GM23338 (cell line): ENCODE data around the gene HLA-F. TPM values are rescaled to one million over a fixed set of nuclear protein-coding genes. Genes with fewer than 3 reads are reported as not detected.

Experiments used
- ATAC-seq: fragments of 200-7000 bp; cut with Tn5 transposase; 3 replicates; pipeline ENCODE4 v1.9.1; 2020
- DNase-seq: peaks from one replicate; pipeline ENCODE4 v3.0.0-alpha.2; 2015; ENCODE audit warnings: low spot score
- H2AFZ ChIP-seq: fragments of 200-600 bp; sonication (generic); 2 replicates; pipeline ENCODE4 v1.8.0; 2016; ENCODE audit warnings: antibody characterized with exemption, mild to moderate bottlenecking, moderate library complexity
- H3F3A ChIP-seq: fragments of 200-600 bp; sonication (generic); replicated peaks from 2 replicates; pipeline ENCODE4 v1.8.0; 2017; ENCODE audit warnings: antibody characterized with exemption, mixed run types, low read depth
- H3K27ac ChIP-seq: fragments of 200-600 bp; sonication (generic); 2 replicates; pipeline ENCODE4 v1.6.1; 2016; ENCODE audit warnings: low read depth
- H3K27me3 ChIP-seq: fragments of 200-600 bp; sonication (generic); 2 replicates; pipeline ENCODE4 v1.8.0; 2016; ENCODE audit warnings: mild to moderate bottlenecking, mixed run types, moderate library complexity; ENCODE audit not compliant: insufficient read depth
- H3K36me3 ChIP-seq: fragments of 200-600 bp; sonication (generic); 2 replicates; pipeline ENCODE4 v1.8.0; 2016; ENCODE audit warnings: mild to moderate bottlenecking; ENCODE audit not compliant: insufficient read depth
- H3K4me1 ChIP-seq: fragments of 200-600 bp; sonication (generic); 2 replicates; pipeline ENCODE4 v1.8.0; 2016; ENCODE audit warnings: mild to moderate bottlenecking, moderate library complexity; ENCODE audit not compliant: insufficient read depth
- H3K4me2 ChIP-seq: fragments of 200-600 bp; sonication (generic); 2 replicates; pipeline ENCODE4 v1.7.1; 2017; ENCODE audit warnings: mixed run types
- H3K4me3 ChIP-seq: fragments of 200-600 bp; sonication (generic); 2 replicates; pipeline ENCODE4 v1.6.1; 2016; ENCODE audit warnings: mixed run types
- H3K79me2 ChIP-seq: fragments of 200-600 bp; sonication (generic); replicated peaks from 2 replicates; pipeline ENCODE4 v1.8.0; 2017; ENCODE audit warnings: mild to moderate bottlenecking; ENCODE audit not compliant: insufficient read depth
- H3K9me2 ChIP-seq: fragments of 200-600 bp; sonication (generic); 2 replicates; pipeline ENCODE4 v1.8.0; 2017; ENCODE audit not compliant: insufficient read depth
- H4K20me1 ChIP-seq: fragments of 200-600 bp; sonication (generic); replicated peaks from 2 replicates; pipeline ENCODE4 v1.8.0; 2017; ENCODE audit warnings: mild to moderate bottlenecking; ENCODE audit not compliant: insufficient read depth
- H3K27ac Mint-ChIP-seq: 2 replicates; pipeline ENCODE4 v1.8.0; 2020; ENCODE audit warnings: inconsistent platforms, mild to moderate bottlenecking, moderate library complexity, mixed read lengths
- H3K27me3 Mint-ChIP-seq: 3 replicates; pipeline ENCODE4 v1.8.0; 2022; ENCODE audit warnings: low read depth, mild to moderate bottlenecking, moderate library complexity, mixed read lengths, inconsistent platforms; ENCODE audit not compliant: insufficient read depth, poor library complexity
- H3K36me3 Mint-ChIP-seq: 3 replicates; pipeline ENCODE4 v1.8.0; 2021; ENCODE audit warnings: low read depth, mild to moderate bottlenecking, inconsistent platforms, moderate library complexity, mixed read lengths
- H3K4me1 Mint-ChIP-seq: 3 replicates; pipeline ENCODE4 v1.8.0; 2020; ENCODE audit warnings: mild to moderate bottlenecking, inconsistent platforms, mixed read lengths
- H3K4me3 Mint-ChIP-seq: 3 replicates; pipeline ENCODE4 v1.8.0; 2021; ENCODE audit warnings: moderate library complexity, mild to moderate bottlenecking, inconsistent platforms, mixed read lengths
- H3K9me3 Mint-ChIP-seq: 3 replicates; pipeline ENCODE4 v1.8.0; 2020; ENCODE audit warnings: moderate library complexity, mild to moderate bottlenecking, inconsistent platforms, mixed read lengths
- CREB1 ChIP-seq: fragments of 250-450 bp; sonication (Bioruptor Pico); IDR thresholded peaks from 2 replicates; pipeline ENCODE4 v1.5.0; 2020; ENCODE audit warnings: low read depth, mild to moderate bottlenecking, moderate library complexity
- ETS1 ChIP-seq: IDR thresholded peaks from 2 replicates; pipeline ENCODE4 v1.6.1; 2016; ENCODE audit warnings: antibody characterized with exemption
- EZH2phosphoT487 ChIP-seq: fragments of 200-600 bp; sonication (generic); IDR thresholded peaks from one replicate; pipeline ENCODE4 v1.8.1; 2018; ENCODE audit warnings: antibody characterized with exemption; ENCODE audit not compliant: unreplicated experiment
- JUNB ChIP-seq: IDR thresholded peaks from one replicate; pipeline ENCODE4 v1.6.1; 2016; ENCODE audit warnings: antibody characterized with exemption; ENCODE audit not compliant: unreplicated experiment
- NANOG ChIP-seq: IDR thresholded peaks from 2 replicates; pipeline ENCODE4 v1.6.1; 2016; ENCODE audit warnings: antibody characterized with exemption, borderline replicate concordance
- POLR2AphosphoS5 ChIP-seq: IDR thresholded peaks from 2 replicates; pipeline ENCODE4 v1.6.1; 2016; ENCODE audit warnings: antibody characterized with exemption, low read depth
- ZNF114 ChIP-seq: fragments of 250-450 bp; sonication (Bioruptor Pico); IDR thresholded peaks from 2 replicates; pipeline ENCODE4 v1.5.0; 2020; ENCODE audit warnings: mild to moderate bottlenecking, moderate library complexity
- ZNF462 ChIP-seq: fragments of 250-450 bp; sonication (Bioruptor Pico); IDR thresholded peaks from 2 replicates; pipeline ENCODE4 v1.5.0; 2020; ENCODE audit warnings: mild to moderate bottlenecking, moderate library complexity
- polyA plus RNA-seq: library from polyadenylated mRNA; unstranded; fragments of >200 nt; fragmentation: Nextera tagmentation; extraction: Ambion mirVana; gene quantifications from 2 replicates; pipeline ENCODE4 v1.2.1, GENCODE V29; 2016
- total RNA-seq: library from RNA; depleted of rRNA; stranded (reverse); fragments of >200 nt; shearing (Covaris generic); gene quantifications from 2 replicates; pipeline ENCODE4 v1.2.3, GENCODE V29; 2014
- TF ChIP-seq, protein P1 (sequence below), 2 experiments: fragments of 200-600 bp in 1 of 2; sonication (generic) in 1 of 2; conservative IDR thresholded peaks; 2 replicates each; pipeline versions ENCODE4 v1.5.1 to v1.6.1; 2016 to 2017; ENCODE audit warnings: antibody characterized with exemption in 2 of 2, low read depth in 2 of 2, mild to moderate bottlenecking in 2 of 2, moderate library complexity in 1 of 2

The HLA-F gene
- total and polyA plus RNA-seq, 2 experiments from 2014 or later: 4.4 to 10.4 TPM

GRCh38 chr6:29769336-29769735, 46.1 kb downstream of the HLA-F start (continued):
- TF ChIP-seq ZNF462 (CRISPR knock-in tag) (no peak), ZNF114 (CRISPR knock-in tag) (no peak), CREB1 (CRISPR knock-in tag) (no peak)

- H3K4me3 Mint-ChIP-seq: no peak overlapping the region
- ATAC-seq: no peak
- no peaks in the 10 kb centered on the region for H3K4me1 ChIP-seq
- H3K27ac ChIP-seq: no peak overlapping the region
- H3K4me1 Mint-ChIP-seq: 0 out of 3 replicates have a peak, but pooled peaks cover 4% of the 10 kb centered on the region
- DNase-seq: no peak
- no peak overlapping the region for H2AFZ ChIP-seq
- H3K79me2 ChIP-seq: no peaks in the 10 kb centered on the region
- no peak for TF ChIP-seq JUNB
- H3F3A ChIP-seq: no peaks in the 10 kb centered on the region
- no peaks in the 10 kb centered on the region for H3K27me3 ChIP-seq
- no peak overlapping the region for H3K4me2 ChIP-seq
- H3K9me2 ChIP-seq: no peaks in the 10 kb centered on the region; the same call in 1 of the 2 replicates
- H3K36me3 ChIP-seq: no peaks in the 10 kb centered on the region
- H3K36me3 Mint-ChIP-seq: no peaks in the 10 kb centered on the region
- no peaks in the 10 kb centered on the region for H3K9me3 Mint-ChIP-seq
- no peak overlapping the region for H3K4me3 ChIP-seq
- H4K20me1 ChIP-seq: no peaks in the 10 kb centered on the region
- no peaks in the 10 kb centered on the region for H3K27me3 Mint-ChIP-seq
- no peak overlapping the region for H3K27ac Mint-ChIP-seq
Measured at GRCh38 chr6:29770306-29770705, 47.1 kb downstream of the HLA-F start.

- H3K4me1 Mint-ChIP-seq: no peaks in the 10 kb centered on the region; the same call in 2 of the 3 replicates
- H3F3A ChIP-seq: no peaks in the 10 kb centered on the region
- no peak overlapping the region for H3K27ac ChIP-seq
- H3K9me3 Mint-ChIP-seq: peaks cover 30% of the 10 kb centered on the region
- ATAC-seq: no peak
- H3K36me3 ChIP-seq: no peaks in the 10 kb centered on the region
- peaks cover 16% of the 10 kb centered on the region; the same call in 2 of the 3 replicates for H3K36me3 Mint-ChIP-seq
- no peak overlapping the region for H2AFZ ChIP-seq
- H3K27ac Mint-ChIP-seq: no peak overlapping the region
- peaks cover 4% of the 10 kb centered on the region for H3K27me3 Mint-ChIP-seq
- H3K79me2 ChIP-seq: no peaks in the 10 kb centered on the region
- no peaks in the 10 kb centered on the region for H4K20me1 ChIP-seq
- H3K4me3 Mint-ChIP-seq: no peak overlapping the region
- no peak for DNase-seq
- TF ChIP-seq JUNB (no peak), POLR2AphosphoS5 (no peak), NANOG (no peak), CREB1 (CRISPR knock-in tag) (no peak), EZH2phosphoT487 (no peak), ZNF114 (CRISPR knock-in tag) (no peak), ETS1 (no peak)
- TF ChIP-seq, protein P1, sequence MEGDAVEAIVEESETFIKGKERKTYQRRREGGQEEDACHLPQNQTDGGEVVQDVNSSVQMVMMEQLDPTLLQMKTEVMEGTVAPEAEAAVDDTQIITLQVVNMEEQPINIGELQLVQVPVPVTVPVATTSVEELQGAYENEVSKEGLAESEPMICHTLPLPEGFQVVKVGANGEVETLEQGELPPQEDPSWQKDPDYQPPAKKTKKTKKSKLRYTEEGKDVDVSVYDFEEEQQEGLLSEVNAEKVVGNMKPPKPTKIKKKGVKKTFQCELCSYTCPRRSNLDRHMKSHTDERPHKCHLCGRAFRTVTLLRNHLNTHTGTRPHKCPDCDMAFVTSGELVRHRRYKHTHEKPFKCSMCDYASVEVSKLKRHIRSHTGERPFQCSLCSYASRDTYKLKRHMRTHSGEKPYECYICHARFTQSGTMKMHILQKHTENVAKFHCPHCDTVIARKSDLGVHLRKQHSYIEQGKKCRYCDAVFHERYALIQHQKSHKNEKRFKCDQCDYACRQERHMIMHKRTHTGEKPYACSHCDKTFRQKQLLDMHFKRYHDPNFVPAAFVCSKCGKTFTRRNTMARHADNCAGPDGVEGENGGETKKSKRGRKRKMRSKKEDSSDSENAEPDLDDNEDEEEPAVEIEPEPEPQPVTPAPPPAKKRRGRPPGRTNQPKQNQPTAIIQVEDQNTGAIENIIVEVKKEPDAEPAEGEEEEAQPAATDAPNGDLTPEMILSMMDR (conservative IDR thresholded peaks at IDR 0.05; ENCODE audit: low read depth in 2 of 2): no peak
- no peaks in the 10 kb centered on the region for H3K27me3 ChIP-seq
- 0 out of 2 replicates have a peak, but pooled peaks cover 6% of the 10 kb centered on the region for H3K9me2 ChIP-seq
- H3K4me3 ChIP-seq: no peak overlapping the region
- H3K4me2 ChIP-seq: no peak overlapping the region
- no peaks in the 10 kb centered on the region for H3K4me1 ChIP-seq
Measured at GRCh38 chr6:29776684-29777083, 53.5 kb downstream of the HLA-F start.
